Common myeloid progenitor, CD34-positive (primary cell): ENCODE results near the gene EXOC3L1.
A peak's percentile ranks its signal among the peaks of the same experiment; 100 is the strongest.

Source experiments
- CTCF ChIA-PET: fragments of 350-600 bp; sonication (Branson Sonifier 250); formaldehyde crosslinking; loops from one replicate; lab custom pipeline; 2021; ENCODE audit warnings: antibody characterized with exemption; lab: Charles Lee
- POLR2A ChIA-PET: fragments of 350-600 bp; sonication (Branson Sonifier 250); formaldehyde crosslinking; loops from one replicate; lab custom pipeline; 2021; ENCODE audit warnings: antibody characterized with exemption; lab: Charles Lee
- DNase-seq, 3 donors: peaks; one replicate each; pipeline versions ENCODE4 v3.0.0 to v3.0.0-alpha.2; 2013
- H3K27ac ChIP-seq, 2 experiments: 1 replicate in 1 of 2; 2 replicates in 1 of 2; pipeline ENCODE4 v1.7.0; 2013; ENCODE audit warnings: inconsistent platforms in 2 of 2, low read length in 2 of 2, mild to moderate bottlenecking in 2 of 2, low read depth in 1 of 2, moderate library complexity in 1 of 2; ENCODE audit not compliant: severe bottlenecking in 2 of 2, insufficient read depth in 1 of 2, poor library complexity in 1 of 2
- H3K27me3 ChIP-seq, 5 experiments: replicated peaks in 2 of 5; 1 replicate in 3 of 5; 2 replicates in 2 of 5; pipeline versions ENCODE4 v1.6.1 to v1.7.0; 2013; ENCODE audit warnings: low read length in 4 of 5, mild to moderate bottlenecking in 2 of 5, moderate library complexity in 2 of 5, inconsistent platforms in 1 of 5; ENCODE audit not compliant: insufficient read depth in 5 of 5, control insufficient read depth in 4 of 5
- H3K36me3 ChIP-seq, 4 experiments: 1 replicate in 2 of 4; 2 replicates in 2 of 4; pipeline versions ENCODE4 v1.6.1 to v1.7.0; 2013; ENCODE audit warnings: low read length in 3 of 4, control low read depth in 1 of 4, mild to moderate bottlenecking in 1 of 4; ENCODE audit not compliant: control insufficient read depth in 4 of 4, insufficient read depth in 4 of 4
- H3K4me1 ChIP-seq, 4 experiments: 1 replicate in 3 of 4; 2 replicates in 1 of 4; pipeline versions ENCODE4 v1.6.1 to v1.7.1; 2013; ENCODE audit warnings: low read length in 3 of 4, mild to moderate bottlenecking in 3 of 4, control low read depth in 1 of 4, inconsistent platforms in 1 of 4, moderate library complexity in 1 of 4; ENCODE audit not compliant: control insufficient read depth in 4 of 4, insufficient read depth in 4 of 4; ENCODE audit errors: control extremely low read depth in 1 of 4
- H3K4me3 ChIP-seq, 7 experiments: 1 replicate in 4 of 7; 2 replicates in 3 of 7; pipeline versions ENCODE4 v1.5.1 to v1.7.0; 2013; ENCODE audit warnings: mild to moderate bottlenecking in 7 of 7, low read length in 6 of 7, moderate library complexity in 6 of 7, inconsistent platforms in 2 of 7, low read depth in 2 of 7, control low read depth in 1 of 7; ENCODE audit not compliant: insufficient read depth in 4 of 7, control insufficient read depth in 1 of 7; ENCODE audit errors: extremely low read depth in 1 of 7
- H3K9me3 ChIP-seq, 5 experiments: 1 replicate in 4 of 5; 2 replicates in 1 of 5; pipeline versions ENCODE4 v1.6.1 to v1.7.1; 2013; ENCODE audit warnings: low read length in 4 of 5, mild to moderate bottlenecking in 2 of 5, inconsistent platforms in 1 of 5, low read depth in 1 of 5, moderate library complexity in 1 of 5; ENCODE audit not compliant: control insufficient read depth in 4 of 5, insufficient read depth in 2 of 5; ENCODE audit errors: control extremely low read depth in 1 of 5
- WGBS: methylation state at CpG from one replicate; pipeline ENCODE4 v1.1.5; 2013; ENCODE audit not compliant: insufficient coverage; 5-methylcytosine and 5-hydroxymethylcytosine counted together

The EXOC3L1 gene

GRCh38 chr16:67154578-67155294, 35.2 kb downstream of the EXOC3L1 start:
- POLR2A ChIA-PET = interaction anchor here (0.8 kb wide), 1 partner anchor 15 kb away, joined by 4 read pairs; no protein-coding TSS in a partner anchor
- Histone ChIP-seq H3K27me3 (peaks cover 0 to 25% (median 9%) of the 10 kb centered on the region in 5 experiments), H3K4me1 (peaks cover 3 to 44% (median 30%) of the 10 kb centered on the region in 4 experiments), H3K4me3 (peak overlapping the region in 3 of 7 experiments; percentile 45 to 49 (median 46)), H3K36me3 (no peaks in the 10 kb centered on the region), H3K9me3 (peaks cover 0 to 4% (median 0%) of the 10 kb centered on the region in 5 experiments), H3K27ac (no peak overlapping the region)
- no peak for DNase-seq
- WGBS = 48% methylated on average over 47 of the region's 61 CpGs
- CTCF ChIA-PET = interaction anchor here (0.8 to 6.1 kb wide), 31 partner anchors 10 to 207 kb away, joined by 3 to 65 read pairs (median 5); partner anchors contain the start of genes CES3, CES4A, HSF4 and NOL3

GRCh38 chr16:67151431-67152097, 38.4 kb downstream of the EXOC3L1 start:
- Histone ChIP-seq H3K9me3 (peaks cover 0 to 4% (median 0%) of the 10 kb centered on the region in 5 experiments), H3K36me3 (peaks cover 5 to 26% (median 20%) of the 10 kb centered on the region in 4 experiments), H3K27ac (no peak overlapping the region), H3K4me3 (peak overlapping the region in 2 of 7 experiments; percentile 78 to 82), H3K4me1 (peaks cover 0 to 28% (median 19%) of the 10 kb centered on the region in 4 experiments), H3K27me3 (peaks cover 0 to 36% (median 7%) of the 10 kb centered on the region in 5 experiments)
- POLR2A ChIA-PET = interaction anchor here (1.0 kb wide), 1 partner anchor 204 kb away, joined by 3 read pairs; no protein-coding TSS in a partner anchor
- WGBS = 66% methylated on average over 8 of the region's 8 CpGs
- CTCF ChIA-PET = interaction anchor here (1.1 to 6.1 kb wide), 12 partner anchors 11 to 189 kb away, joined by 3 to 53 read pairs (median 8); no protein-coding TSS in a partner anchor
- DNase-seq = no peak

DNA sequence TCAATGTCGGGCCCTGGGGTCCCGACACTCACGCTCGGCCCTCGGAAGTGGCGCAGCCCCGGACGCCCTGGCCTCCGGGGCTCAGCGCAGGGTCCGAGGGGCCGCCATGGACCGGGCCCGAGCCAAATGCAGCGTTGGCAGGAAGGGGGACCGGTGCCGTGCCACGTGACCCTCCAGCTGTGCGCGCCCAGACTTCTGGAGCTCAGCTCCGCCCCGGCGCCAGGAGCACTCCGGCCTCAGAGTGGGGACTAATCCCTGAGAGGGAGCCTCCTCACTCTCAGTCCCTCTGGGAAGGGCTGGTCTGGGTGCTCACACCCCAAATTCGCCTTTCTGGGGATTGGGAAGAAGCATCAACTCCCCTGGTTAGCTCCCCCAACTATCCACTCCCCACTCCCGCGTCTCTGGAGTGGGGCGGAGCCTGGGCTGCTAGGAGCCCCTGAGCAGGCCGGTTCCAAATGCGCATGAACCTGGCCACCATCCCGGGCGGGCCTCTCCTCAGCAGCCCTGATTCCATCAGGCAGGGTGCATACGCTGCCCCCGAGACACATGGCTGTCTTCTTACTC, 39.0 kb downstream of the EXOC3L1 start, which contains the start of gene B3GNT9:
TSS of gene B3GNT9 (minus strand) at position 166 of the 564 bp plus-strand sequence. CDS start 513 bp downstream, outside the sequence.
- Histone ChIP-seq H3K27me3 (peaks cover 0 to 34% (median 7%) of the 10 kb centered on the region in 5 experiments), H3K4me3 (peak within 1 kb of the TSS; percentile 29 to 82 (median 56)), H3K4me1 (peaks cover 0 to 28% (median 19%) of the 10 kb centered on the region in 4 experiments), H3K27ac (no peak within 1 kb of the TSS), H3K36me3 (peaks cover 5 to 32% (median 26%) of the 10 kb centered on the region in 4 experiments), H3K9me3 (peaks cover 0 to 4% (median 0%) of the 10 kb centered on the region in 5 experiments)
- POLR2A ChIA-PET = interaction anchor here (1.0 kb wide), 1 partner anchor 204 kb away, joined by 3 read pairs; no protein-coding TSS in a partner anchor
- DNase-seq = peak in 2 of 3 donors; percentile 50 to 77
- 3% methylated on average over 18 of the region's 34 CpGs for whole genome bisulfite sequencing
- CTCF ChIA-PET = interaction anchor here (0.8 to 6.1 kb wide), 14 partner anchors 9 to 189 kb away, joined by 3 to 53 read pairs (median 6); partner anchors contain the start of genes FBXL8 and TRADD

DNA sequence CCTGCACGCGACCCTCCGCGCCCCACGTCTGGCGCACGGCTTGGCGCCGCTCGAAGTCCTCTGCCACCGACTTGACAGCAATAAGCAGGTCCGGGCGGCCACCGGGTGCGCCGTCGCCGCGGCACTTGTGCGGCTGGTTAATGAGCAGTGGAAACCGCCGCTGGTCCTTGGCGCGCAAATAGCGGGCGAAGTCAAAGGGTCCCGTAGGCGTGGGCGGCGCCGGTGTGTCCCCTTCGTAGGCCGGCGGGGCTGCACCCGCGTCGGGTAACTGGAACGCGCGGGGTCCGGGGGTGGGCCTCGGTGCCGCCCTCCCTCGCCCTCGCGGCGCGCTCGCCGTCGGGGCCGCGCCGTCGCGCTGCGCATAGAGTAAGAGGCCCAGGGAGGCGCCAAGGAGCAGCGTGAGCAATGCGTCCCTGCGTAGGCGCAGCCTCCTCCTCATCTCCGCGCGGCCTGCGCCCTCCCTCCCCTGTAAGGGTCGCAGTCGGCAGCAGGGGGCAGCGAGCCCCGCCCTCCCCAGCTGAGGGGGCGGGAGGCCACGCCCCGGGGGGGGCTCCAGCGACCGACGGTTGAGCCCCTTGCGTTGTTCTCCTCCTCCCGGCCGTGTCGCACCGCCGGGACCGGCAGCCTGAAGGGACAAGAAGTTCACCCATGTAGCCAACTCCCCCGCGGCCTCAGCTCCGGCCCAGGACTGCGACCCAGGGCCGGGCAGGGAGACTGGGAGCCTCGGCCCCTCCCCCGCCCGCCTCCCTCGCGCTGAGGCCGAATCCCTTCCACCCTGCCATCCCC, 39.7 kb downstream of the EXOC3L1 start:
- peaks cover 0 to 27% (median 5%) of the 10 kb centered on the region in 5 experiments for H3K27me3 ChIP-seq
- peak; percentile 65 to 80 (median 73) for DNase-seq

GRCh38 chr16:67149276-67150046, 40.5 kb downstream of the EXOC3L1 start:
- ChIA-PET CTCF (interaction anchor here (1.1 to 3.9 kb wide), 4 partner anchors 10 to 132 kb away, joined by 3 to 19 read pairs (median 4); no protein-coding TSS in a partner anchor), POLR2A (no interaction called here)
- Histone ChIP-seq H3K9me3 (no peaks in the 10 kb centered on the region), H3K27ac (no peak overlapping the region), H3K36me3 (peaks cover 5 to 47% (median 38%) of the 10 kb centered on the region in 4 experiments), H3K27me3 (peaks cover 0 to 19% (median 4%) of the 10 kb centered on the region in 5 experiments), H3K4me3 (peak overlapping the region in 2 of 7 experiments; percentile 78 to 82), H3K4me1 (peaks cover 0 to 19% (median 15%) of the 10 kb centered on the region in 4 experiments)
- 82% methylated on average over 76 of the region's 77 CpGs for WGBS
- no peak for DNase-seq

More for the DNA sequence above, 39.7 kb downstream of the EXOC3L1 start:
- peaks cover 5 to 39% (median 31%) of the 10 kb centered on the region in 4 experiments for H3K36me3 ChIP-seq
- CTCF ChIA-PET = interaction anchor here (0.8 to 6.1 kb wide), 13 partner anchors 10 to 188 kb away, joined by 3 to 53 read pairs (median 7); partner anchors contain the start of genes FBXL8 and TRADD
- peaks cover 0 to 24% (median 17%) of the 10 kb centered on the region in 4 experiments for H3K4me1 ChIP-seq
- H3K27ac ChIP-seq = no peak overlapping the region
- peaks cover 0 to 4% (median 0%) of the 10 kb centered on the region in 5 experiments for H3K9me3 ChIP-seq
- 9% methylated on average over 78 of the region's 94 CpGs for WGBS
- H3K4me3 ChIP-seq = peak overlapping the region; percentile 29 to 82 (median 56)
- POLR2A ChIA-PET = no interaction called here
